GM12891 (cell line): ENCODE measurements around the gene C1QL4.

Source experiments
- PAX5 ChIP-seq: IDR thresholded peaks from 2 replicates; pipeline ENCODE4 v1.6.1; 2011; ENCODE audit warnings: low read length, moderate library complexity, mild to moderate bottlenecking; ENCODE audit not compliant: insufficient read depth, severe bottlenecking
- POLR2A ChIP-seq: IDR thresholded peaks from 2 replicates; pipeline ENCODE4 v1.6.1; 2011; ENCODE audit warnings: low read depth, low read length, control low read depth
- POLR2AphosphoS5 ChIP-seq: IDR thresholded peaks from 2 replicates; pipeline ENCODE4 v1.6.1; 2011; ENCODE audit warnings: low read depth, low read length, control low read depth
- POU2F2 ChIP-seq: IDR thresholded peaks from 2 replicates; pipeline ENCODE4 v1.6.1; 2011; ENCODE audit warnings: low read depth, mild to moderate bottlenecking, control low read depth, low read length, moderate library complexity
- SPI1 ChIP-seq: IDR thresholded peaks from 2 replicates; pipeline ENCODE4 v1.6.1; 2011; ENCODE audit warnings: low read depth, low read length, control low read depth
- TAF1 ChIP-seq: IDR thresholded peaks from 2 replicates; pipeline ENCODE4 v1.6.1; 2011; ENCODE audit warnings: low read depth, low read length, control low read depth

DNA sequence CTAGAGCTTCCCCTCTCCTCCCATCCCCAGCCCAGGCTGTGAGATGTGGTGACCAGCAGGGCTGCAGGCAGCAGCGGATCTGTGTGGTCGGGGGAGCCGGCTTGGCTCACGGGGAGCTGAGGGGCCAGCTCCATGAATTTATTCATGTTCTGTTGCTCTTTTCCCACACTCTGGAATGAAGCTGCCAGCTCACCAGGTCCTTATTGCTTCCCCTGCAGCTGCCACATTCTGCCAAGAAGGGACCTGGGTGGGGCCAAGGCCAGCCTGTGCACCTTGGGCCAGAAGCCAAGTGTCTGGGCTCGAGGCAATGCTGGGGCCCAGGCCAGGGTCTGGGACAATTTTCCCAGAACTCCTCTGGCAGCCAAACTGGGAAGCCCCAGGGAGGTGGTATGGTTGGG, 2.5 kb upstream of the C1QL4 start:
- no peak for TF ChIP-seq POLR2AphosphoS5
- TF ChIP-seq TAF1, result no peak
- TF ChIP-seq POLR2A, result no peak
- TF ChIP-seq POU2F2, result no peak
- TF ChIP-seq PAX5, result no peak
- TF ChIP-seq SPI1, result no peak
